ENCODE data around the gene ZNF236. TPM values are rescaled to one million over a fixed set of nuclear protein-coding genes. Genes with fewer than 3 reads are reported as not detected.

ZNF236 gene
- total RNA-seq, 1 donor from 2014 or later = 13.3 TPM

- H3K4me3 Mint-ChIP-seq (ENCODE audit: unreplicated experiment) = no peak overlapping the region
- Histone ChIP-seq H3K4me2 (ENCODE audit: low read length) (no peak overlapping the region), H3K79me2 (ENCODE audit: insufficient read depth, low read length) (no peaks in the 10 kb centered on the region), H3K27me3 (ENCODE audit: insufficient read depth, low read length) (no peaks in the 10 kb centered on the region), H3K27ac (ENCODE audit: low read depth, low read length) (no peak overlapping the region), H3K36me3 (ENCODE audit: insufficient read depth, low read length) (peaks cover 1% of the 10 kb centered on the region), H4K20me1 (ENCODE audit: insufficient read depth, low read length) (no peaks in the 10 kb centered on the region), H2AFZ (ENCODE audit: low read depth, low read length) (no peak overlapping the region), H3K4me3 (ENCODE audit: insufficient read depth, low read depth, low read length) (no peak overlapping the region), H3K9me3 (ENCODE audit: insufficient read depth, low read depth, low read length) (no peaks in the 10 kb centered on the region), H3K9ac (ENCODE audit: low read length) (no peak overlapping the region), H3K4me1 (ENCODE audit: insufficient read depth, low read length) (no peaks in the 10 kb centered on the region)
- no peak for DNase-seq (ENCODE audit: low read depth)
- H3K36me3 Mint-ChIP-seq (ENCODE audit: low read depth, unreplicated experiment) = peaks cover 10% of the 10 kb centered on the region
- no peaks in the 10 kb centered on the region for H3K9me3 Mint-ChIP-seq (ENCODE audit: unreplicated experiment)
- TF ChIP-seq CTCF (IDR thresholded peaks at IDR 0.05; ENCODE audit: insufficient read depth, low read depth, low read length) (no peak), EZH2 (IDR thresholded peaks at IDR 0.05; ENCODE audit: insufficient read depth, low read length) (no peak)
- no peak for FAIRE-seq
- no peak overlapping the region for H3K27ac Mint-ChIP-seq (ENCODE audit: unreplicated experiment)
- peaks cover 12% of the 10 kb centered on the region for H3K4me1 Mint-ChIP-seq (ENCODE audit: low read depth, unreplicated experiment)
- no peaks in the 10 kb centered on the region for H3K27me3 Mint-ChIP-seq (ENCODE audit: low read depth, unreplicated experiment)
Measured at GRCh38 chr18:76973520-76974266, 151.3 kb downstream of the ZNF236 start.

- peaks cover 12% of the 10 kb centered on the region for H3K4me1 Mint-ChIP-seq (ENCODE audit: low read depth, unreplicated experiment)
- peaks cover 15% of the 10 kb centered on the region for H3K36me3 Mint-ChIP-seq (ENCODE audit: low read depth, unreplicated experiment)
- H3K4me1 ChIP-seq (ENCODE audit: insufficient read depth, low read length) = no peaks in the 10 kb centered on the region
- no peaks in the 10 kb centered on the region for H3K36me3 ChIP-seq (ENCODE audit: insufficient read depth, low read length)
- H3K27ac Mint-ChIP-seq (ENCODE audit: unreplicated experiment) = no peak overlapping the region
- TF ChIP-seq EZH2 (IDR thresholded peaks at IDR 0.05; ENCODE audit: insufficient read depth, low read length) = no peak
- H3K4me2 ChIP-seq (ENCODE audit: low read length) = no peak overlapping the region
- FAIRE-seq (no peak), DNase-seq (ENCODE audit: low read depth) (no peak)
- no peak overlapping the region for H3K4me3 ChIP-seq (ENCODE audit: insufficient read depth, low read depth, low read length)
- H3K9me3 Mint-ChIP-seq (ENCODE audit: unreplicated experiment) = no peaks in the 10 kb centered on the region
- no peaks in the 10 kb centered on the region for H3K27me3 ChIP-seq (ENCODE audit: insufficient read depth, low read length)
- H3K4me3 Mint-ChIP-seq (ENCODE audit: unreplicated experiment) = no peak overlapping the region
- H3K79me2 ChIP-seq (ENCODE audit: insufficient read depth, low read length) = no peaks in the 10 kb centered on the region
- no peaks in the 10 kb centered on the region for H4K20me1 ChIP-seq (ENCODE audit: insufficient read depth, low read length)
- no peaks in the 10 kb centered on the region for H3K9me3 ChIP-seq (ENCODE audit: insufficient read depth, low read depth, low read length)
- H3K27ac ChIP-seq (ENCODE audit: low read depth, low read length) = no peak overlapping the region
- H2AFZ ChIP-seq (ENCODE audit: low read depth, low read length) = no peak overlapping the region
- no peaks in the 10 kb centered on the region for H3K27me3 Mint-ChIP-seq (ENCODE audit: low read depth, unreplicated experiment)
- H3K9ac ChIP-seq (ENCODE audit: low read length) = no peak overlapping the region
Measured at GRCh38 chr18:76974386-76974785, 152.0 kb downstream of the ZNF236 start.

- H3K27me3 Mint-ChIP-seq (ENCODE audit: low read depth, unreplicated experiment) = no peaks in the 10 kb centered on the region
- Histone ChIP-seq H3K4me2 (ENCODE audit: low read length) (no peak overlapping the region), H3K79me2 (ENCODE audit: insufficient read depth, low read length) (no peaks in the 10 kb centered on the region), H3K27ac (ENCODE audit: low read depth, low read length) (no peak overlapping the region), H4K20me1 (ENCODE audit: insufficient read depth, low read length) (no peaks in the 10 kb centered on the region), H3K27me3 (ENCODE audit: insufficient read depth, low read length) (no peaks in the 10 kb centered on the region), H3K4me3 (ENCODE audit: insufficient read depth, low read depth, low read length) (no peak overlapping the region), H3K4me1 (ENCODE audit: insufficient read depth, low read length) (no peaks in the 10 kb centered on the region), H2AFZ (ENCODE audit: low read depth, low read length) (no peak overlapping the region), H3K9me3 (ENCODE audit: insufficient read depth, low read depth, low read length) (no peaks in the 10 kb centered on the region), H3K9ac (ENCODE audit: low read length) (no peak overlapping the region), H3K36me3 (ENCODE audit: insufficient read depth, low read length) (no peaks in the 10 kb centered on the region)
- H3K4me3 Mint-ChIP-seq (ENCODE audit: unreplicated experiment) = no peak overlapping the region
- peaks cover 18% of the 10 kb centered on the region for H3K36me3 Mint-ChIP-seq (ENCODE audit: low read depth, unreplicated experiment)
- H3K9me3 Mint-ChIP-seq (ENCODE audit: unreplicated experiment) = no peaks in the 10 kb centered on the region
- H3K27ac Mint-ChIP-seq (ENCODE audit: unreplicated experiment) = no peak overlapping the region
- TF ChIP-seq CTCF (IDR thresholded peaks at IDR 0.05; ENCODE audit: insufficient read depth, low read depth, low read length) (no peak), EZH2 (IDR thresholded peaks at IDR 0.05; ENCODE audit: insufficient read depth, low read length) (no peak)
- H3K4me1 Mint-ChIP-seq (ENCODE audit: low read depth, unreplicated experiment) = peaks cover 11% of the 10 kb centered on the region
- DNase-seq (ENCODE audit: low read depth) = no peak
- no peak for FAIRE-seq
Measured at GRCh38 chr18:76975577-76976110, 153.3 kb downstream of the ZNF236 start.
